ENCODE data around the gene VPS4B. TPM values are rescaled to one million over a fixed set of nuclear protein-coding genes. Genes with fewer than 3 reads are reported as not detected.

VPS4B gene
- total and polyA plus RNA-seq, 2 of the 8 experiments (the other 6 are each of a cell fraction or from before 2014, with no cell fraction given) = 7.2 to 45.3 TPM

DNA sequence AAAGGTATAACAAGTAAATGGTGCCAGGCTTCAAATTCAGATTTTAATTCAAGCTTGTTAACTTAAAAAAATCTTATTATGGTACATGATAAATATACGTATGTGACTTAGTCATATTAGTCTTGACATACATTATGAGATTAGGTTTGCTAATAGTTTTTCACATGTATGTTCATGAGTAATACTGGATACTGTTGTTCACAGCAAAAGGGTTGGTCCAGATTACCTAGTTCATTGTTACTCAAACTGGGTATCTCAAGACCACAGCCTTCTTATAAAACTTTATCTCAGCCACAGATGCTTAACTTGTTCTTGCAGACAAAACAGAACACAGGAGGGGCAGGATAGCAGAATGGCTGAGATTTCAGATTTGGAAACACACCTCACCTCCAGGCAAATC, 26.8 kb downstream of the VPS4B start (continued):
- TF ChIP-seq, protein P1, sequence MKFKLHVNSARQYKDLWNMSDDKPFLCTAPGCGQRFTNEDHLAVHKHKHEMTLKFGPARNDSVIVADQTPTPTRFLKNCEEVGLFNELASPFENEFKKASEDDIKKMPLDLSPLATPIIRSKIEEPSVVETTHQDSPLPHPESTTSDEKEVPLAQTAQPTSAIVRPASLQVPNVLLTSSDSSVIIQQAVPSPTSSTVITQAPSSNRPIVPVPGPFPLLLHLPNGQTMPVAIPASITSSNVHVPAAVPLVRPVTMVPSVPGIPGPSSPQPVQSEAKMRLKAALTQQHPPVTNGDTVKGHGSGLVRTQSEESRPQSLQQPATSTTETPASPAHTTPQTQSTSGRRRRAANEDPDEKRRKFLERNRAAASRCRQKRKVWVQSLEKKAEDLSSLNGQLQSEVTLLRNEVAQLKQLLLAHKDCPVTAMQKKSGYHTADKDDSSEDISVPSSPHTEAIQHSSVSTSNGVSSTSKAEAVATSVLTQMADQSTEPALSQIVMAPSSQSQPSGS (IDR thresholded peaks at IDR 0.05; ENCODE audit: low read length) = no peak
- no peak for TF ChIP-seq SP2 (IDR thresholded peaks at IDR 0.05; ENCODE audit: low read length)
- no peak for TF ChIP-seq TCF12 (IDR thresholded peaks at IDR 0.05; ENCODE audit: low read depth, low read length)
- TF ChIP-seq SAP30 (IDR thresholded peaks at IDR 0.05; ENCODE audit: insufficient read depth, insufficient replicate concordance, low read length) = no peak
- no peak for TF ChIP-seq BACH1 (IDR thresholded peaks at IDR 0.05; ENCODE audit: low read length)

All from H1 (cell line).